ENCODE results near the gene IL18BP.

- TF ChIP-seq, protein P1, sequence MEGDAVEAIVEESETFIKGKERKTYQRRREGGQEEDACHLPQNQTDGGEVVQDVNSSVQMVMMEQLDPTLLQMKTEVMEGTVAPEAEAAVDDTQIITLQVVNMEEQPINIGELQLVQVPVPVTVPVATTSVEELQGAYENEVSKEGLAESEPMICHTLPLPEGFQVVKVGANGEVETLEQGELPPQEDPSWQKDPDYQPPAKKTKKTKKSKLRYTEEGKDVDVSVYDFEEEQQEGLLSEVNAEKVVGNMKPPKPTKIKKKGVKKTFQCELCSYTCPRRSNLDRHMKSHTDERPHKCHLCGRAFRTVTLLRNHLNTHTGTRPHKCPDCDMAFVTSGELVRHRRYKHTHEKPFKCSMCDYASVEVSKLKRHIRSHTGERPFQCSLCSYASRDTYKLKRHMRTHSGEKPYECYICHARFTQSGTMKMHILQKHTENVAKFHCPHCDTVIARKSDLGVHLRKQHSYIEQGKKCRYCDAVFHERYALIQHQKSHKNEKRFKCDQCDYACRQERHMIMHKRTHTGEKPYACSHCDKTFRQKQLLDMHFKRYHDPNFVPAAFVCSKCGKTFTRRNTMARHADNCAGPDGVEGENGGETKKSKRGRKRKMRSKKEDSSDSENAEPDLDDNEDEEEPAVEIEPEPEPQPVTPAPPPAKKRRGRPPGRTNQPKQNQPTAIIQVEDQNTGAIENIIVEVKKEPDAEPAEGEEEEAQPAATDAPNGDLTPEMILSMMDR (conservative IDR thresholded peaks at IDR 0.05) = no peak
- no peak for TF ChIP-seq EZH2 (IDR thresholded peaks at IDR 0.05; ENCODE audit: low read depth)
Measured at GRCh38 chr11:72018171-72018570, 19.5 kb downstream of the IL18BP start.
